Tibial nerve (tissue), 3 donors: Measurements from ENCODE around the gene AQP12B.

Source experiments
- CTCF ChIP-seq, 5 experiments: fragments of 200-600 bp in 3 of 5; fragments of 450-650 bp in 2 of 5; sonication (generic) in 3 of 5; IDR thresholded peaks; one replicate each; pipeline ENCODE4 v1.5.1; 2016 to 2019; ENCODE audit warnings: antibody characterized with exemption in 5 of 5, mild to moderate bottlenecking in 3 of 5, moderate library complexity in 2 of 5
- POLR2A ChIP-seq, 2 donors: fragments of 450-650 bp; IDR thresholded peaks; one replicate each; pipeline ENCODE4 v1.6.1; 2017; ENCODE audit warnings: antibody characterized with exemption in 2 of 2, mild to moderate bottlenecking in 2 of 2, moderate library complexity in 2 of 2

GRCh38 chr2:240722796-240723735 lies 40.4 kb upstream of the AQP12B start:
- no peak for TF ChIP-seq POLR2A (IDR thresholded peaks at IDR 0.05)
- TF ChIP-seq CTCF (IDR thresholded peaks at IDR 0.05) = no peak
